Measurements from ENCODE around the gene CRIM1.

Gene CRIM1

GRCh38 chr2:36462311-36462935, 106.8 kb downstream of the CRIM1 start:
- no peak for FAIRE-seq

DNA sequence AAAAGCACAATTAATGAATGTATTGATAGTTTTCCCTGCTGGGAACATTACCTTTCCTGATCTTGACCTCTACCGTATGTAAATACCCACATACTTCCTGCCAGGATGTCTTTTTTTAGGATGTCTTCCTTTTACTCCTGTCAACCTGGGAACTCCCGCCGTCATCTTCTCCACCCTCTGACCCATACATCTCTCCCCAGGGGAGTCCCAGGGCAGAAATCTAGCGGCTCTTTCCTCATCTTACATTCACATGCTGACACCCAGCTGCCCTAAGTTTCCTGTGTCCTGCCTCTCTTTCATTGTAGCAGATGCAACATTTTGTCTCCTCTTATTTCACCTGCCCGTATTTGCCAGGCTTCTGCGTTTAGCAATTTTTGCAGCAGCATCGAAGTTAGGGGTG, 107.8 kb downstream of the CRIM1 start:
- FAIRE-seq = no peak

DNA sequence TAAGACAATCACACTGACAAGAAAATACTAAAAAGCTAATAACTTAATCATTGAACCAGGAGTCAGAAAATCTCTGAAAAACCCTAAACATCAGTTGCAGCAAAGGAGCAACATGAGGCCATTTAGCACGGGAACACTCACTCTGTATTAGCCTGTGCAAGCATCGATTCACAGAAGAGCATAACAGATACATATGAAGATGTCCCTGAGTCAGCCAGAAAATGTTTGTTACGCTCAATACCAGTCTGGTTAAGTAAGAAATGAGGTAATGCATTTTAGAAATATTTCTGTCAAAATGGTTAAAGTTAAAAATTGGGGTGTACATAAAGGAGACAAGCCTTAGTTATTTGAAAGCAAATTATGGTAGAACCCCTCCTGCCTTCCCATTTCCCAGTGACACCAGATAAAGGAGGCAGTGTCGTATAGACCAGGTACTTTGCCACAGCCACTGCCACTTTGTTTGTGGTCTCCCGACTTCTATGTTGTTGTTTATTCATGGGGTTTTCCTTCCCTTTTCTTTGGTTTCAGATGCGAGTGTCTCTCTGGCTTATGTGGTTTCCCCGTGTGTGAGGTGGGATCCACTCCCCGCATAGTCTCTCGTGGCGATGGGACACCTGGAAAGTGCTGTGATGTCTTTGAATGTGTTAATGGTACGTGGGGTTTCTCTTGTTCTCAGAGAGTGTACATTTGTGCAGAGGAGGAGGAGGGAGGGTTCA, 108.6 kb downstream of the CRIM1 start:
- no peak for FAIRE-seq

GRCh38 chr2:36466135-36466534, 110.6 kb downstream of the CRIM1 start:
- FAIRE-seq = no peak

DNA sequence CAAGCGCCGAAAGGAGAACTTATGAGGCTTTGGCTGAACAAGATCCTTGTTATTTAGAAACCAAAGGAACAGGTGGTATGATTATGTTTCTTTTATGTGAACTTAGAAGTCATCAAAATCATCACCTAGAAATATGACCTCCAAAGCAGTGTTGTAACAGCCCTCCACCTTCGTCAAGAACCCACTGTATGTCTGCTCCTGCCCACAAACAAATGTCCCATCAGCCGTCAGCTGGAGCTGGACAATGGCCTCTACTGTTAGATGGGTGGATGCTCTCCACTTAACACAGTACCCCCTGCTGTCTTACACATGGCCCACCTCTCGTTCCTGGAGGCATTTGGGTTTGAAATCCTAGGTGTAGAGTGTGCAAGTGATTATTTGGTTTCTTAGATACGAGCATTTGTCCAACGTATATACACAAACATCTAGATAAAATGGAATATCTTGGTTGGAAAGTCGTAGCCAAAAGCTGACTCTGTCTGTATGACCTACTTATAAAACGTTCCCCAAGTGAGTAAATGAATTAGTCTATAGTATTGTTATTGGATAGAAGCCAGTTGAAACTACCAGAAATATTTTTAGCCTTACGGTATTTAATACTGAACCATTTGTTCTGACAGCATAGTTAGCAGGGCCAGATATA, 113.0 kb downstream of the CRIM1 start:
- FAIRE-seq = no peak

- FAIRE-seq = no peak
These were observed 113.5 kb downstream of the CRIM1 start for GRCh38 chr2:36469106-36469477.

DNA sequence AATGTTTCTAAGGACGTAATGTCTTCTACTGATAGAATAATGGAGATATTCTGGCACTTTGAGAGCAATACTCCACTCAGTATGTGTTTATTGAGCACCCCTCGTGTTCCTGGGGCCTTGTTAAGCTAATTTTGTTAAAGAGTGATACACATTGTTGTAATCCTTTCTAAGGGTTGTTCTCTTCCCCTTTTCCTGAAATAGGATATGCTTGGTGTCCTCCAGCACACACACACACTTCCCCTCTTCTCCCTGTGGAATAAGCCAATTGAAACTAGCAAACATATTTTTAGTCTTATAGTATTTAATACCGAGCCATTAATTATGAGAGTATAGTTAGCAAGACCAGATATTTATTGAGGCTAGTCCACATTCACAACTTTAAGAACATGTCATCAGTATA, 114.1 kb downstream of the CRIM1 start:
- FAIRE-seq = no peak

DNA sequence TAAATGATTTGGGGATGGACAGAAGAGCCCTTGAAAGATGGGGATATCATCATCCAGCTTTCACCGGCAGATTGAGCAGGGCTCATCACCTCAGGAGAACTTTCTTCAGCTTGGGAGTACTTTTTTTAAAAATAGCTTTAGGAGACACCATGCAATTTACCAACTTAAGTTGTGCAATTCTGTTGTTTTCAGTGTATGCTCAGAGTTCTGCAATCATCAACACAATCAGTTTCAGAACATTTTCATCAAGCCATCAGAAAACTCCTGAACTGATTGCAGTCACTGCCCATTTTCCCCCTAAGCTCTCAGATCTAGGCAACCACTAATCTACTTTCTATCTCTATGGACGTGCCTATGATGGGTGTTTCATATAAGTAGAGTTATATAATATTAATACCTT, 117.7 kb downstream of the CRIM1 start:
- no peak for FAIRE-seq

- FAIRE-seq = no peak
These were observed 120.8 kb downstream of the CRIM1 start for GRCh38 chr2:36476411-36476810.

DNA sequence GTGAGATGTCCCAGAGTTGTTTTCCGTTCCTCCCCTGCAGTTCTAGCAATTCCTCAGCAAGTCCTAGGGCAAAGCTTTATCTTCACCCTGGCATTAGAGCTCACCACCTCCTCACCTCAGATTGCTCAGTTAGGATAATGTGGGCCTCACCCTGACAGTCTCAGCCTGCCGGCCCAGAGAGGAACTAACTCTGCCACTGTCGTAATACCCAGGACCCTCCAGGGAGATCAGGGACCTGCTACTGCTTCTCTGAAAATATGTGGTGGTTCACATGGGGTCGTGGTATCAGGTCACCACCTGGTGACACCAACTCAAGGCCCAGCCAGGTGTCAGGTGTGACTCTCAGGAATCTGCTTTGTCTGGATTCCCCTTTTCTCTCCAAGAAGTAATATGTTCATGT, 121.7 kb downstream of the CRIM1 start:
- no peak for FAIRE-seq

DNA sequence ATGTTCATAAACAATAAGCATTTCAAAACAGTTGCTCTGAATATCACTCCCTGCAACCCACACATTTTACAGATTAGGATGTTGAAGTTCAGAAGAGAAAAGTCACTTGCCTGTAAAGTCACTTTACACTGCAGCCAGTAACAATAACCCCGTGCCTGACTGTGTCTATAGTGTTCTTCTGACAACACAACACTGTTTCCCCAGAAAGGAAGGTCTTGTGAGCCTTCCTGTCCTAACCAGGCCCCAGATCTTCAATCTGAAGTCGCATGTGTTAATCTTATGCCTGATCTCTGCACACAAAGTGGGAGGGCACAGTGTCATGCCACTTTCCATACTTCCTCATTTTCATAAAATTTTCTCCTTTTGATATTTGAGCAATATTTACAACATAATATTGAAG, 122.2 kb downstream of the CRIM1 start:
- no peak for FAIRE-seq

- no peak for FAIRE-seq
These were observed 122.8 kb downstream of the CRIM1 start for GRCh38 chr2:36478332-36478738.

GRCh38 chr2:36478999-36479398, 123.4 kb downstream of the CRIM1 start:
- no peak for FAIRE-seq

- no peak for FAIRE-seq
These were observed 123.8 kb downstream of the CRIM1 start for GRCh38 chr2:36479406-36479805.

DNA sequence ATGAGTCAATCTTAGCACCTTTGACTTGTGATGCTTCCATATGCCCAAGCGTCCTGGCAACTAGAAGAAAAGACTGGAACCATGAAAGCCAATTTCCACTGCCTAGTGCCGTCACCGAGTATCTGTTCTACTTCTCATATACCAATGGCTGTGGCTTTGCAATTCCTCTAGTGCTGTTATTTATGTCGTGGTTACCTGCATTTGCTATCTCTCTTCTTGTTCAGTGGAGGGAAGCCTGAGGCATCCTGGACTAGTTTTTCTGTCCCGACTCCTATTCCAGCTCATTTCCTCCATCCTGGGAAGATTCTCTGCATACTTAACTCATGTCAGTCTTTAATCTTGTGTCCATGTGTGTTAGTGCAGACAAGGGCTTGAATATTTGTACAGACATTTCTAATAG, 124.5 kb downstream of the CRIM1 start:
- no peak for FAIRE-seq

DNA sequence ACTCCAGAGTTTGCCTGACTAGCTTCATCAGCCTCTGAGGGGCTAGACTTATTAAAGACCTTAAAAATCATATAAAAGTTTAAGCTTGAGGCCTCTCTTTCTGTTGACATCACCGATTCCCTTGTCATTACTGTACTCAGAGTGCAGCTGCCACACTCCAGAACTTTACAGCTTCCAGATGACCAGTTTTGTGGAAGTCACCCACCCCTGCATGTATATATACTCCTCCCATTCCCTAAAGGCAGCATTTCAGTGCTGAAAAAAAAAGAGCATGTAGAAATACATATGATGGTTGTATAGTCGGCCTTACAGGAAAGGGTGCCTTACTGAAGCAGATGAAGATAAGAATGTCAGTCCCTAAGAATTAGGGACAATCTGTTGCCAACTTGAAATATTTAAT, 125.1 kb downstream of the CRIM1 start:
- no peak for FAIRE-seq

GRCh38 chr2:36481709-36482108, 126.1 kb downstream of the CRIM1 start:
- no peak for FAIRE-seq

GRCh38 chr2:36482576-36483214, 127.1 kb downstream of the CRIM1 start:
- FAIRE-seq = no peak

DNA sequence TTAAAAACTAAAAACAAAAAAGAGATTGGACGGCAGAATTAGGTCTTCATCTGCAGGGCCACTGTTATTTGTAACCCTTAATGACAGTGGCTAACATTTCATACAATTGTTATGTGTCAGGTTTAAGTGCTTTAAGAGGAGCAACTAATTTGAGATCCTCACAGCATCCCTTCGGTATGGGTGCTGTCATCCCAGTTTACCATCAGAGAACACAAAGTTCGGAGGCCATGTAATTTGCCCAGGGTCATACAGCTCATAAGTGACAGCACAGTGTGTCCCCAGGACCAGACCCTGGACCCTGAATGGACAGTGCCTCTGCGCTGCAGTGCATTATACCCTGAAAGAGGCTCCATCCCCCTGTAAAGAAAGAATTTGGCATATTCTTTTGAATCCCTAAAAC, 127.7 kb downstream of the CRIM1 start:
- FAIRE-seq = no peak

- FAIRE-seq = no peak
These were observed 128.9 kb downstream of the CRIM1 start for GRCh38 chr2:36484454-36484853.

DNA sequence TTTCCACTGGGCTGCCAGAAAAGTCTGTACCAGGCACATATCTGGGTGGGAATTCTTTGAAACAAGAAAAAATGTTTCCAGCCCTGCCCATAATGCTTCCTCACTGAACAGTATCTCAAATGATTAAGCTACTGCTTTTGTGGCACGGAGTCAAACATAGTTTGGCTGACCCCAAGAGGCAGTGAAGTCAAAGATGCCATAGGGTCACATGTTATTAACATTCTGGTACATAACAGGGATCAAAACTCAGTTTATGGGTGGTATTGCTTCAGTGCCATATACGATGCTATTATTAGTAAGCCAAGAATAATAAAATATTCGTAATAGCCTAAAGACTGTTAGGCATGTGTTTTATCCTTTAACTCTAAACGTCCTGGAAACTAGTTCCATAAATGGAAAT, 129.9 kb downstream of the CRIM1 start:
- no peak for FAIRE-seq

DNA sequence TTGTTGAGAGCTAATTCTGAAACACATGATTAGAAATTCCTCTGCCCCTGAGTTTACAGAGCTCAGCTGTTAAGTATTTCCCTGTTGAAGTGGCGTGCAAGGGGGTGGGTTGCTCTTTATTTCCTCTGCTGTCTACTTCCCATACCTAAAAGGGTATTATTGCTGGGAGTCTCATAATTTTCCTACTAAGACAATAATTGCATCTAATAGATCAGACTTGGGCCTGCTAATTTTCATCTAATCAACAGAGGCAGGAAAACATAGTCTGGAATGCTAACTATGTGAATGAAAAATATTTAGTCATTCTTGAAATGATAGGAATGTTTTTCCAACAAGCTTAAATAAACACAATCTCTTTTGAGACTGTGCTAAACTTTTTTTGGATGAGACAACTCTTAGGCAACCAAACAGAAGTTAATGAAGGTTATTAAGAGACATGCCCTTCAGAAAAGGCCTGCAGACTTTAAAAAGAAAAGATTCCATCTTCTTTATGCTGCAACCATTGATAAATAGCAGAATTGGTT, 131.0 kb downstream of the CRIM1 start:
- FAIRE-seq = no peak

- no peak for FAIRE-seq
These were observed 132.4 kb downstream of the CRIM1 start for GRCh38 chr2:36487947-36488346.

GRCh38 chr2:36489281-36489680, 133.7 kb downstream of the CRIM1 start:
- no peak for FAIRE-seq
